GM21619 (cell line): ENCODE results near the gene TUBB2B.
"Not testable (repeated sequence)": the region's sequence is repeated elsewhere in the genome, so short reads cannot be mapped to it uniquely, and the experiment has no call there.

Source experiments
- ATAC-seq: cut with Tn5 transposase; IDR thresholded peaks from one replicate; pipeline ENCODE4 v1.9.1; 2021; ENCODE audit not compliant: unreplicated experiment

The TUBB2B gene

GRCh38 chr6:3190779-3191178 lies 36.7 kb downstream of the TUBB2B start:
- ATAC-seq, result no peak

GRCh38 chr6:3190056-3190455 lies 37.4 kb downstream of the TUBB2B start:
- no peak for ATAC-seq

- not testable (repeated sequence) for ATAC-seq
Measured at GRCh38 chr6:3189192-3189591, 38.3 kb downstream of the TUBB2B start.

GRCh38 chr6:3188262-3188661 lies 39.2 kb downstream of the TUBB2B start:
- ATAC-seq, result no peak

- ATAC-seq, result no peak
Measured at GRCh38 chr6:3186974-3187382, 40.5 kb downstream of the TUBB2B start.

GRCh38 chr6:3183066-3183465 lies 44.4 kb downstream of the TUBB2B start:
- no peak for ATAC-seq

GRCh38 chr6:3181105-3181504 lies 46.3 kb downstream of the TUBB2B start:
- no peak for ATAC-seq

GRCh38 chr6:3179945-3180344 lies 47.5 kb downstream of the TUBB2B start:
- ATAC-seq, result not testable (repeated sequence)

- ATAC-seq, result not testable (repeated sequence)
Measured at GRCh38 chr6:3178666-3179065, 48.8 kb downstream of the TUBB2B start.

- no peak for ATAC-seq
Measured at GRCh38 chr6:3176562-3177355, 50.7 kb downstream of the TUBB2B start.

GRCh38 chr6:3175715-3176402 lies 51.6 kb downstream of the TUBB2B start:
- no peak for ATAC-seq
